Measurements from ENCODE around the gene PSME1. TPM values are rescaled to one million over a fixed set of nuclear protein-coding genes. Genes with fewer than 3 reads are reported as not detected.
"Not testable (repeated sequence)": the region's sequence is repeated elsewhere in the genome, so short reads cannot be mapped to it uniquely, and the experiment has no call there.

Gene PSME1
- total RNA-seq, 8 experiments from 2014 or later, result 40.1 to 318 (median 102) TPM

GRCh38 chr14:24098229-24098926 is 37.6 kb upstream of the PSME1 start:
- WGBS, 10 experiments, result 88 to 100% (median 90%) methylated on average over 1 to 13 of the region's 16 CpGs; no CpG with 5 or more reads in 5 of the 10 experiments
- H3K4me1 ChIP-seq (replicated peaks in 1 of 2), result peaks cover 15% of the 10 kb centered on the region in 2 donors
- H3K4me3 ChIP-seq, result no peak overlapping the region
- in situ Hi-C loops (cut with MboI; ENCODE audit: low pct_unique_long_range_greater_than_20kb in 2 of 9, low sequenced_read_pairs in 9 of 9, unreplicated experiment in 9 of 9), result no loop called here
- H3K27ac ChIP-seq, result no peak overlapping the region
- no peak for ATAC-seq (replicated peaks in 6 of 8)

- H3K27ac ChIP-seq, result no peak overlapping the region
- no peak overlapping the region for H3K4me3 ChIP-seq
- no peak for ATAC-seq (replicated peaks in 6 of 8)
- WGBS, 10 experiments, result 76 to 100% (median 92%) methylated on average over 1 to 5 of the region's 17 CpGs; no CpG with 5 or more reads in 5 of the 10 experiments
- H3K4me1 ChIP-seq (replicated peaks in 1 of 2), result peaks cover 10 to 11% of the 10 kb centered on the region in 2 donors
- in situ Hi-C loops (cut with MboI; ENCODE audit: low pct_unique_long_range_greater_than_20kb in 2 of 9, low sequenced_read_pairs in 9 of 9, unreplicated experiment in 9 of 9), result no loop called here
These were observed 36.8 kb upstream of the PSME1 start for GRCh38 chr14:24098927-24099813.

GRCh38 chr14:24100197-24100981 is 35.6 kb upstream of the PSME1 start:
- in situ Hi-C loops (cut with MboI; ENCODE audit: low pct_unique_long_range_greater_than_20kb in 2 of 9, low sequenced_read_pairs in 9 of 9, unreplicated experiment in 9 of 9), result no loop called here
- Histone ChIP-seq H3K4me1 (replicated peaks in 1 of 2) (peaks cover 6 to 7% of the 10 kb centered on the region in 2 donors), H3K4me3 (no peak overlapping the region), H3K27ac (no peak overlapping the region)
- no peak for ATAC-seq (replicated peaks in 6 of 8)
- 50 to 100% (median 72%) methylated on average over 1 to 3 of the region's 4 CpGs; no CpG with 5 or more reads in 3 of the 10 experiments for WGBS, 10 experiments

GRCh38 chr14:24100982-24101494 is 35.0 kb upstream of the PSME1 start:
- ATAC-seq (replicated peaks in 6 of 8), result no peak
- Histone ChIP-seq H3K27ac (no peak overlapping the region), H3K4me3 (no peak overlapping the region), H3K4me1 (replicated peaks in 1 of 2) (peaks cover 0 to under 1% of the 10 kb centered on the region in 2 donors)
- 77 to 100% (median 87%) methylated on average over 1 to 3 of the region's 3 CpGs; no CpG with 5 or more reads in 7 of the 10 experiments for WGBS, 10 experiments
- in situ Hi-C loops (cut with MboI; ENCODE audit: low pct_unique_long_range_greater_than_20kb in 2 of 9, low sequenced_read_pairs in 9 of 9, unreplicated experiment in 9 of 9), result no loop called here

GRCh38 chr14:24102357-24103048 is 33.5 kb upstream of the PSME1 start:
- ATAC-seq (replicated peaks in 6 of 8), result no peak
- H3K4me3 ChIP-seq, result no peak overlapping the region
- in situ Hi-C loops (cut with MboI; ENCODE audit: low pct_unique_long_range_greater_than_20kb in 2 of 9, low sequenced_read_pairs in 9 of 9, unreplicated experiment in 9 of 9), result no loop called here
- no peaks in the 10 kb centered on the region for H3K4me1 ChIP-seq (replicated peaks in 1 of 2)
- no peak overlapping the region for H3K27ac ChIP-seq
- WGBS, 10 experiments, result 70 to 100% (median 85%) methylated on average over 1 to 3 of the region's 7 CpGs; no CpG with 5 or more reads in 4 of the 10 experiments

GRCh38 chr14:24103451-24103850 is 32.5 kb upstream of the PSME1 start:
- H3K4me3 ChIP-seq, result no peak overlapping the region
- in situ Hi-C loops (cut with MboI; ENCODE audit: low pct_unique_long_range_greater_than_20kb in 2 of 9, low sequenced_read_pairs in 9 of 9, unreplicated experiment in 9 of 9), result no loop called here
- no peak overlapping the region for H3K27ac ChIP-seq
- no peaks in the 10 kb centered on the region for H3K4me1 ChIP-seq (replicated peaks in 1 of 2)
- WGBS, 10 experiments, result 71 to 100% (median 87%) methylated on average over 1 to 7 of the region's 13 CpGs; no CpG with 5 or more reads in 6 of the 10 experiments
- no peak for ATAC-seq (replicated peaks in 6 of 8)

- ATAC-seq (replicated peaks in 6 of 8); H3K4me1 ChIP-seq (replicated peaks in 1 of 2); in situ Hi-C loops (cut with MboI; ENCODE audit: low pct_unique_long_range_greater_than_20kb in 2 of 9, low sequenced_read_pairs in 9 of 9, unreplicated experiment in 9 of 9); H3K27ac ChIP-seq; H3K4me3 ChIP-seq: not testable (repeated sequence)
- whole genome bisulfite sequencing, 10 experiments, result 80 to 100% (median 92%) methylated on average over 1 to 8 of the region's 8 CpGs; no CpG with 5 or more reads in 2 of the 10 experiments
These were observed 30.3 kb upstream of the PSME1 start for GRCh38 chr14:24105609-24106239.

- in situ Hi-C loops (cut with MboI; ENCODE audit: low pct_unique_long_range_greater_than_20kb in 2 of 9, low sequenced_read_pairs in 9 of 9, unreplicated experiment in 9 of 9), result no loop called here
- Histone ChIP-seq H3K4me3 (no peak overlapping the region), H3K27ac (no peak overlapping the region), H3K4me1 (replicated peaks in 1 of 2) (no peaks in the 10 kb centered on the region)
- no peak for ATAC-seq (replicated peaks in 6 of 8)
- 55 to 92% (median 77%) methylated on average over 2 to 4 of the region's 4 CpGs for WGBS, 10 experiments
These were observed 29.2 kb upstream of the PSME1 start for GRCh38 chr14:24106672-24107271.

- no peaks in the 10 kb centered on the region for H3K4me1 ChIP-seq (replicated peaks in 1 of 2)
- no peak overlapping the region for H3K27ac ChIP-seq
- H3K4me3 ChIP-seq, result no peak overlapping the region
- 17 to 80% (median 50%) methylated on average over 2 to 5 of the region's 5 CpGs; no CpG with 5 or more reads in 1 of the 10 experiments for WGBS, 10 experiments
- ATAC-seq (replicated peaks in 6 of 8), result peak in 2 of 8 experiments; percentile 15 to 31
- in situ Hi-C loops (cut with MboI; ENCODE audit: low pct_unique_long_range_greater_than_20kb in 2 of 9, low sequenced_read_pairs in 9 of 9, unreplicated experiment in 9 of 9), result no loop called here
These were observed 27.6 kb upstream of the PSME1 start for GRCh38 chr14:24108336-24108874.

- 50 to 95% (median 80%) methylated on average over 2 to 8 of the region's 9 CpGs; no CpG with 5 or more reads in 3 of the 10 experiments for WGBS, 10 experiments
- in situ Hi-C loops (cut with MboI; ENCODE audit: low pct_unique_long_range_greater_than_20kb in 2 of 9, low sequenced_read_pairs in 9 of 9, unreplicated experiment in 9 of 9), result no loop called here
- no peak overlapping the region for H3K4me3 ChIP-seq
- H3K27ac ChIP-seq, result no peak overlapping the region
- H3K4me1 ChIP-seq (replicated peaks in 1 of 2), result no peaks in the 10 kb centered on the region
- ATAC-seq (replicated peaks in 6 of 8), result no peak
These were observed 25.9 kb upstream of the PSME1 start for GRCh38 chr14:24110060-24110459.

GRCh38 chr14:24110523-24110922 is 25.5 kb upstream of the PSME1 start:
- no peaks in the 10 kb centered on the region for H3K4me1 ChIP-seq (replicated peaks in 1 of 2)
- in situ Hi-C loops (cut with MboI; ENCODE audit: low pct_unique_long_range_greater_than_20kb in 2 of 9, low sequenced_read_pairs in 9 of 9, unreplicated experiment in 9 of 9), result no loop called here
- no peak overlapping the region for H3K4me3 ChIP-seq
- no peak overlapping the region for H3K27ac ChIP-seq
- 86 to 100% (median 94%) methylated on average over 1 of the region's 1 CpG; no CpG with 5 or more reads in 2 of the 10 experiments for WGBS, 10 experiments
- no peak for ATAC-seq (replicated peaks in 6 of 8)
